ENCODE data around the gene DLG1. TPM values are rescaled to one million over a fixed set of nuclear protein-coding genes. Genes with fewer than 3 reads are reported as not detected.
A peak's percentile ranks its signal among the peaks of the same experiment; 100 is the strongest.

Gene DLG1
- total and polyA plus RNA-seq, 4 donors: 47.8 to 130 (median 67.9) TPM

- H3K27me3 ChIP-seq (ENCODE audit: control insufficient read depth, insufficient read depth, low read length): no peaks in the 10 kb centered on the region
- no peaks in the 10 kb centered on the region for H3K36me3 ChIP-seq (ENCODE audit: control insufficient read depth, insufficient read depth, low read length)
- DNase-seq (ENCODE audit: low read depth in 4 of 6, low spot score in 6 of 6): no peak
- H3K9me3 ChIP-seq (ENCODE audit: control insufficient read depth, insufficient read depth, low read length): no peaks in the 10 kb centered on the region
- H3K4me1 ChIP-seq (ENCODE audit: control insufficient read depth, insufficient read depth, low read length): peaks cover 14% of the 10 kb centered on the region
- H3K27ac ChIP-seq (ENCODE audit: low read depth, low read length): no peak overlapping the region
- 93% methylated on average over 17 of the region's 22 CpGs for WGBS (ENCODE audit: insufficient coverage)
- no peak overlapping the region for H3K4me3 ChIP-seq (ENCODE audit: low read depth, low read length)
Measured at GRCh38 chr3:197014942-197015575, 283.4 kb downstream of the DLG1 start.

- Histone ChIP-seq H3K9me3 (ENCODE audit: control insufficient read depth, insufficient read depth, low read length) (no peaks in the 10 kb centered on the region), H3K4me1 (ENCODE audit: control insufficient read depth, insufficient read depth, low read length) (peaks cover 14% of the 10 kb centered on the region), H3K27me3 (ENCODE audit: control insufficient read depth, insufficient read depth, low read length) (no peaks in the 10 kb centered on the region), H3K27ac (ENCODE audit: low read depth, low read length) (no peak overlapping the region), H3K36me3 (ENCODE audit: control insufficient read depth, insufficient read depth, low read length) (no peaks in the 10 kb centered on the region), H3K4me3 (ENCODE audit: low read depth, low read length) (no peak overlapping the region)
- no CpG with 5 or more reads among the region's 6 CpGs for WGBS (ENCODE audit: insufficient coverage)
- DNase-seq (ENCODE audit: low read depth in 4 of 6, low spot score in 6 of 6): peak in 1 of 6 donors; percentile 47
Measured at GRCh38 chr3:197014024-197014423, 284.4 kb downstream of the DLG1 start.

- no peak overlapping the region for H3K27ac ChIP-seq (ENCODE audit: low read depth, low read length)
- no peaks in the 10 kb centered on the region for H3K9me3 ChIP-seq (ENCODE audit: control insufficient read depth, insufficient read depth, low read length)
- H3K27me3 ChIP-seq (ENCODE audit: control insufficient read depth, insufficient read depth, low read length): no peaks in the 10 kb centered on the region
- H3K36me3 ChIP-seq (ENCODE audit: control insufficient read depth, insufficient read depth, low read length): peaks cover 4% of the 10 kb centered on the region
- WGBS (ENCODE audit: insufficient coverage): 72% methylated on average over 5 of the region's 7 CpGs
- H3K4me3 ChIP-seq (ENCODE audit: low read depth, low read length): no peak overlapping the region
- peaks cover 14% of the 10 kb centered on the region for H3K4me1 ChIP-seq (ENCODE audit: control insufficient read depth, insufficient read depth, low read length)
- DNase-seq (ENCODE audit: low read depth in 4 of 6, low spot score in 6 of 6): no peak
Measured at GRCh38 chr3:197012540-197012883, 285.9 kb downstream of the DLG1 start.

- DNase-seq (ENCODE audit: low read depth in 4 of 6, low spot score in 6 of 6): no peak
- H3K27ac ChIP-seq (ENCODE audit: low read depth, low read length): no peak overlapping the region
- WGBS (ENCODE audit: insufficient coverage): 79% methylated on average over 25 of the region's 25 CpGs
- H3K4me1 ChIP-seq (ENCODE audit: control insufficient read depth, insufficient read depth, low read length): peaks cover 14% of the 10 kb centered on the region
- H3K4me3 ChIP-seq (ENCODE audit: low read depth, low read length): no peak overlapping the region
- peaks cover 4% of the 10 kb centered on the region for H3K36me3 ChIP-seq (ENCODE audit: control insufficient read depth, insufficient read depth, low read length)
- H3K27me3 ChIP-seq (ENCODE audit: control insufficient read depth, insufficient read depth, low read length): no peaks in the 10 kb centered on the region
- H3K9me3 ChIP-seq (ENCODE audit: control insufficient read depth, insufficient read depth, low read length): no peaks in the 10 kb centered on the region
Measured at GRCh38 chr3:197011780-197012539, 286.5 kb downstream of the DLG1 start.

- Histone ChIP-seq H3K4me3 (ENCODE audit: low read depth, low read length) (no peak overlapping the region), H3K27ac (ENCODE audit: low read depth, low read length) (no peak overlapping the region), H3K9me3 (ENCODE audit: control insufficient read depth, insufficient read depth, low read length) (no peaks in the 10 kb centered on the region), H3K36me3 (ENCODE audit: control insufficient read depth, insufficient read depth, low read length) (peaks cover 4% of the 10 kb centered on the region), H3K27me3 (ENCODE audit: control insufficient read depth, insufficient read depth, low read length) (no peaks in the 10 kb centered on the region), H3K4me1 (ENCODE audit: control insufficient read depth, insufficient read depth, low read length) (peaks cover 14% of the 10 kb centered on the region)
- peak in 2 of 6 donors; percentile 52 to 57 for DNase-seq (ENCODE audit: low read depth in 4 of 6, low spot score in 6 of 6)
- 62% methylated on average over 28 of the region's 30 CpGs for WGBS (ENCODE audit: insufficient coverage)
Measured at GRCh38 chr3:197010556-197011351, 287.7 kb downstream of the DLG1 start.

GRCh38 chr3:197009532-197010019, 288.8 kb downstream of the DLG1 start:
- DNase-seq (ENCODE audit: low read depth in 4 of 6, low spot score in 6 of 6): no peak
- peaks cover 14% of the 10 kb centered on the region for H3K4me1 ChIP-seq (ENCODE audit: control insufficient read depth, insufficient read depth, low read length)
- H3K36me3 ChIP-seq (ENCODE audit: control insufficient read depth, insufficient read depth, low read length): peaks cover 4% of the 10 kb centered on the region
- H3K27ac ChIP-seq (ENCODE audit: low read depth, low read length): no peak overlapping the region
- no peaks in the 10 kb centered on the region for H3K9me3 ChIP-seq (ENCODE audit: control insufficient read depth, insufficient read depth, low read length)
- H3K27me3 ChIP-seq (ENCODE audit: control insufficient read depth, insufficient read depth, low read length): no peaks in the 10 kb centered on the region
- no peak overlapping the region for H3K4me3 ChIP-seq (ENCODE audit: low read depth, low read length)
- 88% methylated on average over 19 of the region's 20 CpGs for WGBS (ENCODE audit: insufficient coverage)

- no peak overlapping the region for H3K27ac ChIP-seq (ENCODE audit: low read depth, low read length)
- 83% methylated on average over 23 of the region's 27 CpGs for WGBS (ENCODE audit: insufficient coverage)
Measured at GRCh38 chr3:197008436-197009209, 289.8 kb downstream of the DLG1 start.

GRCh38 chr3:197007953-197008352, 290.5 kb downstream of the DLG1 start:
- H3K9me3 ChIP-seq (ENCODE audit: control insufficient read depth, insufficient read depth, low read length): no peaks in the 10 kb centered on the region
- peaks cover 11% of the 10 kb centered on the region for H3K36me3 ChIP-seq (ENCODE audit: control insufficient read depth, insufficient read depth, low read length)
- H3K27ac ChIP-seq (ENCODE audit: low read depth, low read length): no peak overlapping the region
- no peaks in the 10 kb centered on the region for H3K27me3 ChIP-seq (ENCODE audit: control insufficient read depth, insufficient read depth, low read length)
- no peak for DNase-seq (ENCODE audit: low read depth in 4 of 6, low spot score in 6 of 6)
- H3K4me3 ChIP-seq (ENCODE audit: low read depth, low read length): no peak overlapping the region
- 92% methylated on average over 8 of the region's 8 CpGs for WGBS (ENCODE audit: insufficient coverage)
- peaks cover 26% of the 10 kb centered on the region for H3K4me1 ChIP-seq (ENCODE audit: control insufficient read depth, insufficient read depth, low read length)

More at GRCh38 chr3:197008436-197009209, 289.8 kb downstream of the DLG1 start:
- Histone ChIP-seq H3K4me3 (ENCODE audit: low read depth, low read length) (no peak overlapping the region), H3K36me3 (ENCODE audit: control insufficient read depth, insufficient read depth, low read length) (peaks cover 9% of the 10 kb centered on the region), H3K27me3 (ENCODE audit: control insufficient read depth, insufficient read depth, low read length) (no peaks in the 10 kb centered on the region), H3K9me3 (ENCODE audit: control insufficient read depth, insufficient read depth, low read length) (no peaks in the 10 kb centered on the region), H3K4me1 (ENCODE audit: control insufficient read depth, insufficient read depth, low read length) (peaks cover 23% of the 10 kb centered on the region)
- no peak for DNase-seq (ENCODE audit: low read depth in 4 of 6, low spot score in 6 of 6)

- Histone ChIP-seq H3K36me3 (ENCODE audit: control insufficient read depth, insufficient read depth, low read length) (peaks cover 11% of the 10 kb centered on the region), H3K9me3 (ENCODE audit: control insufficient read depth, insufficient read depth, low read length) (no peaks in the 10 kb centered on the region), H3K27me3 (ENCODE audit: control insufficient read depth, insufficient read depth, low read length) (no peaks in the 10 kb centered on the region), H3K4me3 (ENCODE audit: low read depth, low read length) (no peak overlapping the region), H3K4me1 (ENCODE audit: control insufficient read depth, insufficient read depth, low read length) (peaks cover 26% of the 10 kb centered on the region), H3K27ac (ENCODE audit: low read depth, low read length) (no peak overlapping the region)
- WGBS (ENCODE audit: insufficient coverage): 84% methylated on average over 8 of the region's 12 CpGs
- DNase-seq (ENCODE audit: low read depth in 4 of 6, low spot score in 6 of 6): no peak
Measured at GRCh38 chr3:197007296-197007940, 291.0 kb downstream of the DLG1 start.

Measured in spinal cord (tissue), 10 donors.